HG03342 (cell line): ENCODE data around the gene RAB8A.

ENCODE experiments used
- ATAC-seq: cut with Tn5 transposase; IDR thresholded peaks from one replicate; pipeline ENCODE4 v1.9.1; 2021; ENCODE audit warnings: mild to moderate bottlenecking, moderate library complexity; ENCODE audit not compliant: unreplicated experiment

The RAB8A gene

DNA sequence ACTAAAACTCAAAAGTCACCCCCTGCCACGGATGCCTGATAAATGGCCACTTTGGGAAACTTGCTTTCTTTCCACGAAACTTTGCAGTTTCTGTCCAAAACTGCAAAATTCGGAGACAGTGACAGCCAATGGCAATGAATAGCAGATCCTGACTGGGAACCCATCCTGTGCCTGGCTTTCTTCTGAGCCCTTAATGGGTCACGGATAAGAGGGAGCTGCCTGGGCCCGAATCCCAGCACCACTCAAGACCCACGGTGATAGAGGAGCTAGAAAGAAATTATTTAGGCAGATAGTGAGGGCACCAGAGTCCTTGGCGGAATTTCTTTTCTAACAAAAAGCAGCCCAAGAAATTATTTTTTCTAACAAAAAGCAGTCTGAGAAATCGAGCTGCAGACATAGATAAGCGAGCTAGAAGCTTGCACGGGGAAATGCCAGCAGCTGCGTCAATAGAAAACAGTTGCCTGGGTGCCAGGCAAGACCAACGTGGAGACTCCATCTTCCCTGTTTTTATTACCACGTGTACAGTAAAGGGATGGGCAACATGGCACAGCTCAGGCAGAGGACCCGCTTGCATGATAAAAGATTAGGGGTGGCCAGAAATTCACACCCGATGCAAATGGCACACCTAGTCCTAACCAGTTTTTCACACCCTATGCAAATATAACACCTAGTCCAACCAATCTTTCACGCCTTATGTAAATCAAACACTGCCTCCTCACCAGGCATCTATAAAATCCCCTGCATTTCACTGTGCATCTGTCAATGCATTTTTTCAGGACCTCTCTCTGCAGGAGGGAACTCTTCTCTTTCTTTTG, 24.7 kb downstream of the RAB8A start:
- ATAC-seq: no peak

DNA sequence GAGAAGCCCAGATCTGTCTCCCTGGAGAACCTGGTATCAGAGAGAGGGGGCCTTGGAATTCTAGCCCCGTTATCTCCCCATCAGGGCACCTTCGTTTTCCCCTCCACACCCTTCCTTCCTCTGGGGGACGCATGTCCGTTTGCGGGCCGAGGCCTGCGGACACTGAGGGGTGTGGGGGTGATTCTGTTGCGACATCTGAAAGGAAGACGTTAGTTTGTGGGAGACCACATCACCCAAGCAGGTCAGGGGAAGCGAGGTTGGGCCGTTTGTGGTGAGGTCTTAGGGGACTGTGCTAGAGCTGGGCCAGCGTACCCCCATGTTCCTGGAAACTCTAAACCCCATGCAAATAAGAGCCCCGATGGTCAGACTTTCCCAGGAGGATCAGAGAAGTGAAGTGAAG, 28.1 kb downstream of the RAB8A start:
- ATAC-seq: no peak

DNA sequence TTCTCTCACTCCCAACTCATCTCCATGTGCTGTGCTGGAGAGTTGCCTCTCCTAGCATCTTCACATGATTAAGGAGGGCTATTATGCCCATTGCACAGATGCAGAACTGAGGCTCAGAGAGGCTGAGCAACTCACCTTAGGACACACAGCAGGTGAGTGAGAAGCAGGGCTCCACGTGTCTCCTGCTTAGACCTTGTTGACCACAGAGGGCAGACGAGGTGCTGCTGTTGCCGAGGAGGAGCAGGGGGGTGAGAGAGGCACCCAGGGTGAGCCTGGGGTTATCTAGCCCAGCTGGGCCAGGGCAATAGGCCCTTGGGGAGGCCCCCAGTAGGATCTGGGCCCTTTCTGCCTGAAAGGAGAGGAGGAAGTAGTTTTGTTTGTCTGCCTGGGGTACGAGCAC, 29.4 kb downstream of the RAB8A start:
- peak; percentile 46 for ATAC-seq

DNA sequence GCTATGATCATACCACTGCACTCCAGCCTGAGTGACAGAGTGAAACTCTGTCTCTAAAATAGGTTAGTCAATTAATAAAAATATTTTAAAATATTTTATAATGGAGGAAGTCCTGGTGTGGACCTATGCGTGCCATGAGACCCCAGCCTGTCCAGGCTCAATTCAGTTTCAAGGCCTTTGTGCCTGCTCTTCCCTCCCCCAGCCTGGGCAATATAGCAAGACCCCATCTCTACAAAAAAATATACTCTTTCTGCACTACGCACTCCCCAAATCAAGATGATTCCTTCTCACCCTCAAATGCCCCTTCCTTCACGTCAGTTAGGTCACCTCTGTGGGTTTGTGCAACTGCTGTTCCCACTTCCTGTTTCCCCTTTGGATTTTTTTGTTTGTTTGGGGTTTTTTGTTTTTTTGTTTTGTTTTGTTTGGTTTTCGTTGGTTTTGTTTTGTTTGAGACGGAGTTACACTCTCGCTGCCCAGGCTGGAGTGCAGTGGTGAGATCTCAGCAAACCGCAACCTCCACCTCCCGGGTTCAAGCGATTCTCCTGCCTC, 30.4 kb downstream of the RAB8A start:
- no peak for ATAC-seq

DNA sequence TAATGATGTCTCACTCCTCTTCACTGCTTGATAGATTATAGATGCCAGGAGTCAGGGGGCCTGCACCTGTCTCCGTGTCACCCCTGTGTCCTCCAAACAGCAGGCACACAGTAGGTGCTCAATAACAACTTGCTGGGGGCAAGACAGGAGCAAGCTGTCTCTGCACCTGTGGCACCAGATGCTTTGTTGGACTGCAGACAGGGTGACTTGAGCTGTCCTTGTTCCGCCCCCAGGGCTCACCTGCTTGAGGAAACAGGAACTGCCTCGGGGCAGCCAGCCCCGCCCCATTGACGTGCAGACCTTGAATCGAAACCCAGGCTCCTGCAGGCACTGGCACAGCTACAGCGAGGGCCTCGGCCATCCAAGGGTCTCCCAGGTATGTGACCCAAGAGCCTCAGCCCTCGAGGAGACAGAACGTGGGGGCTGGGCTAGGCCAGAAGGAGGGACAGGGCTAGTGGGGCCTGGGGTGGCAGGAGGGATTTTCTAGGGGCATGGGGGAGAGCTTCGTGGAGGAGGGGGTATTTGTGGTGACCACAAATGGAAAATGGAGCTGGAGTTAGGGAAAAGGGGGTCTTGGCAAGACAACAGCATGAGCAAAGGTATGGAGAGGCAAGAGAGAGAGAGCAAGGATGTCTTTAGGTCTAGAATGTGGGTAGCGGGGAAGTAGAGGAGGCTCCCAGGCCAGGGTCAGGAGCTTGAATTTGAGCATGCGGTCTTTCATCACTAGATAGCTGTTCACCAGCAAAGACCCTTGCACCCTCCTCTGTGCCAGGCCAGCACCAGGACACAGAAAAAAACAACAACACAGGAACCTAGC, 31.9 kb downstream of the RAB8A start, which contains the start of gene HSH2D:
HSH2D (plus strand) TSS at position 287 of the 817 bp plus-strand sequence. CDS start 5,066 bp downstream, outside the sequence.
- peak; percentile 61 for ATAC-seq

DNA sequence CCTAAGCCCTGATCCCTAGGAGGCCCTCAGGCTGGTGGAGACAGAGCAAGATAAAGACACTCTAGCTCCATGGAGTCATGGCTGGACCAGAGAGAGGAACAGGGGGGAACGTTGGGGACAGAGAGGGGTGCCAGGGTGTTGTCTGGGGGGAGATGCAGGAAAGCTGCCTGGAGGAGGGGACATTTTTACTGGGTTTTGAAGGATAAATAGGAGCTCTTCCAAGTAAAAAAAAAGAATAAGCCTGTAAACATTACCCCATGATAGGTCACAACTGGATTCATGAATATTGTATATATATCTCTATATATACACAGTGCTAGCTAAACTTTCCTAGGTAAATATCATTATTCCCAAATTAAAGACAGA, 32.5 kb downstream of the RAB8A start:
- no peak for ATAC-seq

DNA sequence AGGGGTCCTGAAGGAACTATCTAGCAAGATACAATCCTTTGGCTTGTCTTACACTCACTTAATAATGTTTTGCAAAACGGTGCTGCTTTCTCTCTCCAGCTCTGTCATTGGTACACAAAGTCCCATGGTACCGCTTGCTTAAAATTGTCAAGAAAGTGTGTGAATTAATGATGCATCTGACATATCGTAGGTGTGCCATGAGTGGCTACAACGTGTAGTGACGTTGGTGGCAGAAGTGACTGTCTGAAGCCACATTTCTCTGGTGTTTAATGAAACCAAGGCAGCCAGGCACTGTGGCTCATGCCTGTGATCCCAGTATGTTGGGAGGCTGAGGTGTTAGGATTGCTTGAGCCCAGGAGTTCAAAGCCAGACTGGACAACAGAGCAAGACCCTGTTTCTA, 34.4 kb downstream of the RAB8A start:
- no peak for ATAC-seq

DNA sequence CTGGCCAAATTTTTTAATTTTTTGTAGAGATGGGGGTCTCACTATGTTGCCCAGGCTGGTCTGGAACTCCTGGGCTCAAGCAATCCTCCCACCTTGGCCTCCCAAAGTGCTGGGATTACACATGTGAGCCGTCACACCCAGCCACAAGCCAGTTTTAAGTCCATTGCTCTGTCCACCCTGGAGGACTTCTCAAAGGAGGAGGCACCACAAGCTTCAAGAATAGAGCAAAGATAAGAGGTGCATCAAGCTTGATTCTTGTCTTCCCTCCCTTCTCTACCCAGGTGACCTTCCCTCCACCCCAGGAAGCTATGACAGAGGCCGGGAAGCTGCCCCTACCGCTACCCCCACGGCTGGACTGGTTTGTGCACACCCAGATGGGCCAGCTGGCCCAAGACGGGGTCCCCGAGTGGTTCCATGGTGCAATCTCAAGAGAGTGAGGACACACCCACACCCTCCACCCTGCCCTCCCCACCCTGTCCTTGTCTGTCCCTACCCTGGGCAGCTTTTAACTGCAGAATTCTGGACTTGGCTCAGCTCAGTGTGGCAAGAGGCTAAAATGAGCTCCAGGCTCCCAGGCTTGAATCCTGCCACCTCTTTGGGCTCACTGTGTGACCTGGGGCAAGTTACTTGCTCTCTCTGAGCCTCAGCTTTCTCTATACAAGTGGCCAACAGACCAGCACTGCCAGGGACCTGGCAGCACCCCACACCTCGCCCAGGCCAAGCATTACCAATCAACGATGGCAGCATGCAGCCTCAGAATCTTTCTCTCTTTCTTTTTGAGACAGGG, 36.9 kb downstream of the RAB8A start:
- no peak for ATAC-seq

DNA sequence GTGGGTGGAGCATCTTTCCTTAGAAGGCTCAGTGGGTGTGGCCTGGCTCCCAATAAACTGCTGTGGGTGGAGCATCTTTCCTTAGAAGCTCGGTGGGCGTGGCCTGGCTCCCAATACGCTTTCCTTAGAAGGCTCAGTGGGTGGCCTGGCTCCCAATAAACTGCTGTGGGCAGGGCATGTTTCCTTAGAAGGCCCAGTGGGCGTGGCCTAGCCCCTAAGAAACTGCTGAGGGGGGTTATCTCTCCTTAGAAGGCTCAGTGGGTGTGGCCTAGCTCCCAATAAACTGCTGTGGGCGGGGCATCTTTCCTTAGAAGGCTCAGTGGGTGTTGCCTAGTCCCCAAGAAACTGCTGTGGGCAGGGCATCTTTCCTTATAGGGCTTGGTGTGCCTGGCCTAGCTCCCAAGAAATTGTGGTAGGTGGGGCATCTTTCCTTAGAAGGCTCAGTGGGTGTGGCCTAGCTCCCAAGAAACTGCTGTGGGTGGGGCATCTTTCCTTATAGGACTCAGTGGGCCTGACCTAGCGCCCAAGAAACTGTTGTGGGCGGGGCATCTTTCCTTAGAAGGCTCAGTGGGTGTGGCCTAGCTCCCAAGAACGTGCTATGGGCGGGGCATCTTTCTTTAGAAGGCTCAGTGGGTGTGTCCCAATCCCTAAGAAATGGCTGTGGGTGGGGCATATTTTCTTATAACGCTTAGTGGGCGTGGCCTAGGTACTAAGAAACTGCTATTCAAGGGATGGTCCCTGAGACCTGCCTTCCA, 42.1 kb downstream of the RAB8A start:
- ATAC-seq: no peak

DNA sequence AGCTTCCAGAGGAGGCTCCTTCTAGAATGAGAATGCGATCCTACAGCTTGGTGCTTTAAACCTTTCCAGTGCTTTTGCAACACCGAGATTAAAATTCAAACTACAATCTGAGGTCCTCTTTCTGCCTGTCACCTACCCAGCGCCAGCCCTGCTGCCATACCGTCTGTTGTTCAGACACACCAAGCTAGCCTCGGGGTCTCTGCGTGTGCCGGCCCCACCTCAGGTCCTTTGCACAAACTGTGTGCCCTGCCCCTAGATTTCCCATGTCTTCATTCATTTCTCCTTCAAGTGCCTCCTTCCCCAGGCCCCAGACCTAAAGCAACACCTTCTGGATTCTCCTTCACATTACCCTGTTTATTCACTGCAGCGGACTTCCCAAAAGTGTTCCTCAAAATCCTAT, 42.9 kb downstream of the RAB8A start:
- no peak for ATAC-seq

DNA sequence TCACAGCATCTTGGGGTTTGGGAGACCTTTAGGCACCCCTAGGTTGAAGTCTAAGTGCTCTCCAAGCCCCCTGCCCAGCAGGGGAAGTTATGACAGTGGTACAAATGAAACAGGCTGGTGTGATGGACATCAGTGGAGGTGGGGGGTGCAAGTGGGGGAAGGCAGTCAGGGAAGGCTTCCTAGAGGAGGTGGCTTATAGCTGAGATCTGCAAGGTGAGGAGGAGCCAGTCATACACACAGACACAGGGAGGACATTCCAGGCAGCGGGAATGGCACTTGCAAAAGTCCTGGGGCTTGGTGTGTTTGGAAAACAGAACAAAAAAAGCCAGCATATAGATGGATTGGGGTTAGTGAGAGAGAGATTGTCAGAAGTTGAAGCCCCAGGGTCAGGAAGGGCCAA, 43.4 kb downstream of the RAB8A start:
- no peak for ATAC-seq

DNA sequence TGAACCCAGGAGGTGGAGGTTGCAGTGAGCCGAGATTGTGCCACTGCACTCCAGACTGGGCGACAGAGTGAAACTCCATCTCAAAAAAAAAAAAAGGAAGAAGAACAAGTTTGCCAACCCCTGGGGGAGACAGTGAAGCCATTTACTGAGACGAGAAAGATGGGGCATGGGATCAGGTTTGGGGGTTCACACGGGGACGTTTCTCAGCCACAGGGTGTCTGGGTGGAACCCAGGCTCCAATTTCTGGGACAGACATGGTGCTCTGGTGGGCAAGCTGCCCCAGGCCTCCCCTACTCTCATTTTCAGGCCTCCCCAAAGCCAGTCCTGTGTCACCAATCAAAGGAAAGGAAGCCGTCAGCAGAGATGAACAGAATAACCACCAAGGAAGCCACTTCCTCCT, 45.2 kb downstream of the RAB8A start:
- ATAC-seq: no peak

DNA sequence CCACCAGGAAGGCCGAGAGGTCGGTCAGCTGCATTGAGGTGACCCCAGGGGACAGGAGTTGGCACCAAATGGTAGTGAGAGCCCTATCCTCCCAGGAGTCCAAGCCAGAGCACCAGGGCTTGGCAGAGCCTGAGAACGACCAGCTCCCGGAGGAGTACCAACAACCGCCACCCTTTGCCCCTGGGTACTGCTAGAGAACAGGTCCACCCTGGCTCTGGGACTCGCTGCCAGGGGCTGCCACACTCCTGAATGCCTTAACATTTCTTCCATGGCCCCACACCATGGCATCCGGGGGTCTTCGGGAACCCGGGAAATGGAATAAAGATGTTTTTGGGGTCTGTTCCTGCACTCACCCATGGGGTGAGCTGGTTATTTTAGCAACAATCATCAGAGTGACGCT, 45.9 kb downstream of the RAB8A start:
- no peak for ATAC-seq

DNA sequence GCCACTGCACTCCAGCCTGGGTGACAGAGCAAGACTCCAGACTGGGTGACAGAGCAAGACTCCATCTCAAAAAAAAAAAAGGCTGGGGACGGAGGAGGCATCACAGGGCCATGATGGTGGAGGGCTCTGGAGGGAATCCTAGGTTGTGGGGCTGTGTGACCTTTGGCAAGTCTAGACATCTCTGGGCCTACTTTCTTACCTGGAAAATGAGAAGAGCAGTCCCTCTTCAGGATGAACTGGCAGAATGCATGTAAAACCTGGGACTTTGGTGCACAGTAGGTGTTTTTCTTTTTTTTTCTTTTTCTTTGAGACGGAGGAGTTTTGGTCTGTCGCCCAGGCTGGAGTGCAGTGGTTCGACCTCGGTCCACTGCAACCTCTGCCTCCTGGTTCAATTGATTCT, 48.0 kb downstream of the RAB8A start:
- ATAC-seq: no peak

DNA sequence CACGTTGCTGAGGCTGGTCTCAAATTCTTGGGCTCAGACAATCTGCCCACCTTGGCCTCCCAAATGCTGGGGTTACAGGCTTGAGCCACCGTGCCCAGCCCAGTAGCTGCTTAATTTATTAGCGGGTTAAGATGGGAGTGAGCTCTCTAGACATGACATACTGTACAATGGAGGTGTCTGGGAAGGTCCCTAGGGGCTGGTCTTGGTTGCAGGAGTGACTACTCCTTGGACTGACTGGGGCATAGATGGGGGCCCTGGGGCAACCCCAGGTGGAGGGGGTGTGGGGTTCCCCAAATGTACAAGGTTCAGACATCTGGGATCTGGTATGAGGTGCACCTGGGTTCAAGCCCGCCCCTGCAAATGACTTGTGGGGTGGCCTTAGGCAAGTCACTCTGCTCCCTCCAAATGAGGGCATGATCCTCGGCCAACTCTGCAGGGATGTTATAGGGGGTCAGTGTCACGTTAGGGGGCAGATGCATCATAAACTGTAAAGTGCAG, 48.8 kb downstream of the RAB8A start:
- no peak for ATAC-seq

DNA sequence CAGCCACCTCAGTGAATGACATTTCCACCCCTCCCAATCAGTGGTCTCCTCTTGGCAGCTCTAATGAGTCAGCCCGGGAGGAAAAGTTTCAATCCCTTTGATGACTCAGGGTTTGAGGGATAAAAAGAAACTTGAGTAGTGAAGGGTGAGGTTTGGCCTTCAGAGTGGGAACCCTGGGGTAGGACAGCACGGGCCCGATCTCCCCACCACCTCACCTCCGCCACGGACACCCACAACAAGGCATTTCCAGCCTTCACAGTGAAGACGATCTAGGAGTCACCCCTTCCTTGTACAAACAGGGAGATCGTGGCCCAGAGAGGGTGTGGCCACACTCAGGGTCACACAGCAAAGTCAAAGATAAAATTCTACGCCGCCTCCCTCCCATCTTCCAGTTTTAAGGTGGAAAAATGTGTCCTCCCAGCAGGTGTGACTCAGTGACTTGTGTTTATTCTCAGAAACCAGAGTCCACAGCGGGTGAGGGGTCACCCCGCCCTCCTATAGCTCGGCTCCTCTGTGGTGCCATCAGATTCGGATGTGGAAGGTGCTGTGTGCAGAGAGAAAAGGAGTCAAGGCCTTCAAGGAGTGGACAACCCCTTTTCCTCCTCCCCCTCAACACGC, 49.4 kb downstream of the RAB8A start:
- no peak for ATAC-seq

DNA sequence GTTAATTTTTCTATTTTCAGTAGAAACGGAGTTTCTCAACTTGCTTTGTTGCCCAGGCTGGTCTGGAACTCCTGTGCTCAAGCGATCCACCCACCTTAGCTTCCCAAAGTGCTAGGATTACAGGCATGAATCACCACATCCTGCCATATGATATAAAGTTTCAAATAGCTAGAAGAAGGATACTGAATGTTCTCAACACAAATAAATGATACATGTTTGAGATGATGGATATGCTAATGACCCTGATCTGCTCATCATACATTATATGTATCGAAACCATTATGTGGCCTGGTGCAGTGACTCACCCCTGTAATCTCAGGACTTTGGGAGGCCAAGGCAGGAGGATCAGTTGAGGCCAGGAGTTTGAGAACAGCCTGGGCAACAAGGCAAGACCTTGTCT, 50.2 kb downstream of the RAB8A start:
- ATAC-seq: no peak

DNA sequence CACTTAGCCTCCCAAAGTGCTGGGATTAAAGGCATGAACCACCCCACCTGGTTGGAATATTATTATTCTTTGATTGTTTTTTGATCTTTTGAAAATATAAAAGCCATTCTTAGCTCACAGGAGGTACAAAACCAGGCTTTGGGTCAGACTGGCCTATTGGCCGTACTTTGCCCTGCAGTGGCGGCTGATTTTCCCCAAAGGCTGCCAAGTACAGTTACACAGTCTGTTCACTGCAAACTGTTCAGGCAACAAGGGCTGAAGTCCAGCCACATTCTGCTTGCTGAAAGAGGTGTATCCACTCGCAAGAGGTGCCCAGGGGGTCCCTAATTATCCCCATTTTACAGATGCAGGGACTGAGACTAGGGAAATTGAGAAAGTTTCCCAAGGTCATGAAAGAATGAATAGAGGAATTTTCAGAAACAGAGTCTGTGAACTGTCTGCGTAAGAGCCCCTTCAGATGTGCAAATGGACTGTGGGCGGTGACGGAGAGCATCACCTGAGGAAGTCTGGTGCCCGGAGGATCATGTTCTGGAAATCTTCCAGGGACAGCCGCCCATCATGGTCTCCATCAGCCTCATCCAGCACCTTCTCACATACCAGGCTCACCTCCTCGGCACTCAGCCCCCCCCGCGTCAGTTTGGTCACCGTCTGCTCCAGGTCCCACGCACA, 52.7 kb downstream of the RAB8A start:
- ATAC-seq: no peak

DNA sequence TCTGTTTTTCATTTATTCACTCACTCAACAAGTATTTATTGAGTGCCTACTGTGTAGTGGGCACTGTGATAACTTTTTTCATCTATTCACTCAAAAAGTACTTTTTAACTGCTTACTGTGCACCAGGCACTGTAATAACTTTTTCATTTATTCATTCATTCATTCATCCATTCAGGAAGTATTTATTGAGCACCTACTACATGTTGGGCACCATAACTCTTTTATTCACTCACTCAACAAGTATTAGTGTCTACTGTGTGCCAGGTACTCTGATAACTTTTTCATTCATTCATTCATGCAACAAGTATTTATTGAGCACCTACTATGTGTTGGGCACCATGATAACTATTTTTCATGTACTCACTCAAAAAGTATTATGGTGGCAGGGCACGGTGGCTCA, 54.7 kb downstream of the RAB8A start:
- no peak for ATAC-seq
